ENCODE data around the gene CBLN1.
"Not testable (repeated sequence)": the region's sequence is repeated elsewhere in the genome, so short reads cannot be mapped to it uniquely, and the experiment has no call there.

Gene CBLN1

DNA sequence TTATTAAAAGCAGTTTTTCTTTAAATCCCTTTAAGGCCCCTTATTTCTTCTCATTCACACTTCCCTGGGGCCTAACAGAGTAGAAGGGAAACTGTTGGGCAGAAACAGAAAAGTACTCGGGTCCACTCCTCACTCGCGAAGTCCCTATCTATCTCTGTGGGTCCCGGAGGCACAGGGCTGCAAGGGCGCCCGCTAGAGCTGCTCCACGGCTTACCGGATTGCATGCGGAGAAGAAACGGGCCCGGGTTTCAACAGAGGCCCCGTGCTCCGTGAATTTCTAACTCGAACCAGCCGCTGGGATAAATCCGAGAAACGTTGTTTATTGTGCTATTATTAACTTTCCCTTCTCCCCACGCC is 4.3 kb downstream of the CBLN1 start:
- no peak for DNase-seq

DNA sequence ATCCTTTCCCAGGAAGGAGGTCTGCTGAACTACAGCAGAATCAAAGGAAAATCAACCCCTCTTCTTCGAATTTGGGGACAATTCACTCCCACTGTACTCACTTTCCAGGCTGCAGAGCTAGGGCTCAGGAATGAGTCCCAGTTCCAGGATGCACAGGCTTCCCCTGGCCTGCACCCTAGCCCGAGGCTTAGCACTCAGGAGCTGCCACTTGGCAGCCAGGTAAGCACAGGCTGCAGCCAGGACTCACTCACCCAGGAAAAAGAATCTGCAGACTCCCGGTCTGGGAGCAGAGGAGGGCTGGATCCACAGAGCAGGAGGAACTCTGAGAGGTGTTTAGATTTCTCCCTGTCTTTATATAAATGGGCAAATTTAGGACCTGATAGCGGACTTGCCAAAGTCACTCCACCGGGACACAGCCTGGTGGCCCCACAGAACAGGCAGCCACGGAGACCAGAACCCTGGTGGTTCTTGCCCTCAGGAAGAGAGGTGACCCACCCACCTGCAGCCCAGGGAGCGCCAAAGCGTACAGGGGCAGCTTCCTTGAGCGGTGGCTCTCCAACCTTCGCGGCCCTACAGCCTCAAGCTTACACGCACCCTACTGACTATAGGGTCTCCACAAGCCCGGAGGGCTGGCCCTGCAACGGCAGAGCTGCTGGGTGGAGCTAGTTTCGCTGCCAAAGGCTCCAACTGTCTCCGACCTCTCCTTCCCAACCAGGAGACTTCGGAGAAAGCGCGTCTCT is 4.8 kb downstream of the CBLN1 start:
- DNase-seq, result no peak

- no peak for DNase-seq
Observed at GRCh38 chr16:49275870-49276269, 5.8 kb downstream of the CBLN1 start.

DNA sequence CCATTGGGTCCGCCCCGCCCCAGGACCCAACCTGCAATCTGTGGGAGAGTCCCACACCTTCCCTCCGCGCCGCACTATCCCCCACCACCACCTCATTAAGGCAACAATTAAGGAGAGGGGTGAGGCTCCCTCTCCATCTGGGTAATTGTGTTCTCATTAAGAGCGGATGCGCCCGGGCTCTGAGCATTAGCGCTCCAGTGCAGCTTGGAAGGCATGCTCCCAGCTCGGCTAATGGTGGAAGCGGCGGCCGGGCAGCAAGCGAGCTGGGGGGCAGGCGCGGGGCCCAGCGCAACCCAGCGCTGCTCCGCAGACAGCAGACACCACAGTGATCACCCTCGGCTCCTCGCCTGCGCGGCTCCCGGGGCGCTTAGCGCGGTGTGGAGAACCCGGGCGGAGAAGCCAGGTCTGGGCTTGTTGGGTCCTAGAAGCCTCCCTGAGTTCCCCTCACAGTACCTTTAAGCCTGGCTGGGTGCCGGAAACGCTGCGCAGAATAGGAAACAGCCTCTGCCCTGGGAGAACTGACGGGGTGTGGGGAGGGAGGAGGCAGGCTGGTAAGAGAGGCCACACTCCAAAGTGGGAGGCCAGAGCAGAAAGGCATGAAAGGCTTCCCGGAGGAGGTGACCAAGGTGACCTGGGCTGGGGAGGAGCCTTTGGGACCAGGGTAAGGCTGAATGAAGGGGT is 6.4 kb downstream of the CBLN1 start:
- no peak for DNase-seq

- no peak for DNase-seq
Observed at GRCh38 chr16:49274591-49274990, 7.0 kb downstream of the CBLN1 start.

DNA sequence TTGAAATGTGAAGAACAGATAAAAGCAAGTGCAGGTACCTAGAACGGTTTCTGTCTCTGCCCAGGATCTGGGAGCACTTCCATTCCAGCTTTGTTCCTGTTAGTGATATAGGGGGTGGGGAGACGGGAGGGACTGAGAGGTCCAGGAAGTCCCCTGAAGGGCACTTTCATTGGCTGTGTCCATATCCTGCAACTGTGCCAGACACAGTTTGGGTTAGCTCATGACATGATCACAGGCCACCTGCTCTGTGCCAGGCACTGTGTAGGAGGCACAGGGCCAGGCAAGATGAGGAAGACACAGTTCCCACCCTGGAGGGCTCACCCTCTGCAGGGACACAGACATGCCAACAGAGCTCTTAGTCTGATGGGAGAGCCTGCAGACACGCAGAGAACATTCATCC is 7.9 kb downstream of the CBLN1 start:
- DNase-seq, result no peak

DNA sequence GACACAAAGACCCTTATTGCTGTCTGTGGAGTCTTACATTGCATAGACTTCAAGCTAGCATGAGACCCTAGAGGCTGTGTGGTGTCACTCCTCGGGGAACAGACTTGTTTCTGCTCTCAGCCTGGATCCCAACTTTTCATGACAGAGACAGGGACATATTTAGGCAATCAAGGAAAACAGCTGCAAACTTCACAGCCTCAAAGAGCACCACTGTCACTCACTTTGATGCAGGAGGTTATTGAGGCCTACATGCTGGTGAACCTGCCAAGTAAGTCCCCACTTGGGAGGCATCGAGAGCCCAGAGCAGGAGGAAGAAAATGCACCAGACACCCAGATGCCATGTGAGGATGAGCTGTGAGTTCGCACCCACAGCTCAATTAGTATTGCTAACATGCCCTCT is 10.3 kb downstream of the CBLN1 start:
- no peak for DNase-seq

GRCh38 chr16:49269201-49269600 is 12.4 kb downstream of the CBLN1 start:
- no peak for DNase-seq

DNA sequence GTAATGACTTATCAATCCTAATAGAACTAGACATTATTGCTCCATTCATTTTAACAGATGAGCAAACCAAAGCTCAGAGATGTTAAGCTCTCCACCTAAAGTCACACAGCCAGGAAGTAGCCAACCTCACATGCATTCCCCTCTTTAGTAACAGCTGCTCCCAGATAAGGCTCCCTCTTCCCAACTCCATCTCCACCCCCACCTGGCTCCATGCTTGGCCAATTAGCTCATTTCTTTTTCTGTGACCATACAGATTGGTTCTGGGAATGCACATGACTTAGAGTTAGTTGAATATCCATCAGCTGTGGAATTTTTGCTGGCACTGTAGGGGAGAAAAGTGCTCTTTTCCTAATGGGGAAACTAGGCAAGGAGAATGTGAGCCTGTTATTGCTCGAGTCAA is 13.0 kb downstream of the CBLN1 start:
- DNase-seq, result no peak

GRCh38 chr16:49262501-49262900 is 19.1 kb downstream of the CBLN1 start:
- DNase-seq, result no peak

- no peak for DNase-seq
Observed at GRCh38 chr16:49261930-49262329, 19.7 kb downstream of the CBLN1 start.

GRCh38 chr16:49260956-49261530 is 20.6 kb downstream of the CBLN1 start:
- DNase-seq, result no peak

GRCh38 chr16:49260253-49260652 is 21.4 kb downstream of the CBLN1 start:
- DNase-seq, result no peak

DNA sequence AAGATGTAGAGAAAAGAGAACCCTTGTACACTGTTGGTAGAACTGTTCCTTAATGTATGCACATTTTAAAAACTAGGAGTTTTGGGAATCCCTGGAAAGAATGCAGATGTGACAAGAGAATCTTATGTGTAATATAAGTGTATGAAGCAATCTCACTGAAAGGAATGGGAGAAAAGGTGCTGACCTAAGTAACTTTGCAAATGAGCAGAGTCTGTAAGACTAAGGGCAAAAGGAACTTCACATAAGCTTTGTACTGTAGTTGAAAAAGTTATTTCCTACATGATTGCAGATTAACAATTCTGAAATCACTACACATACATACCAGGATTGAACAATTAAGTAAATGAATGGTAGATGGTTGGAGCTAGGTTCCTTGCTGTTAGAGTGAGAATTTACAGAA is 22.3 kb downstream of the CBLN1 start:
- DNase-seq, result no peak

GRCh38 chr16:49250689-49251088 is 30.9 kb downstream of the CBLN1 start:
- no peak for DNase-seq

DNA sequence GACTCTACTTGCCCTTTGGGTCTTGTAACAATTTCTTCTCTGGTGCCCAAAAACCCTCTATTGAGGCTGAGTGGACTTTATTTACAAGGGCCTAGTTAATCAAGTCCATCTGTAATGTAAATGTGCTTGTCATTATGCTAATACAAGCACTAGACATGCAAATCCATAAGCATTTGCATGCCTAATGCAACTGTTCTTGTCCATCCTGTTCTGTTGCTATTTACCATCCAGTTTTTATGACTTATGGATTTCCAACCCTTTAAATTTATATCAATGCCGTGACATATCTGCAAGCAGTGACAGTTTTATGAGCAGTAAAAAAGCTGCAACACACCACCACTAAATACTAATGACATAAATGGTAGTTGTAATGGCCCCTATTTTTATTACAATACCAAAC is 33.4 kb downstream of the CBLN1 start:
- DNase-seq, result no peak

GRCh38 chr16:49236216-49236615 is 45.4 kb downstream of the CBLN1 start:
- DNase-seq, result no peak

GRCh38 chr16:49228335-49228734 is 53.3 kb downstream of the CBLN1 start:
- not testable (repeated sequence) for DNase-seq

All from activated naive CD4-positive, alpha-beta T cell treated with Interleukin-2 at 50 U/mL for 16 hours (primary cell).